CD4-positive, alpha-beta memory T cell (primary cell): ENCODE data around the gene PTPN18. TPM values are rescaled to one million over a fixed set of nuclear protein-coding genes. Genes with fewer than 3 reads are reported as not detected.

Source experiments
- CTCF ChIA-PET: fragments of 350-600 bp; sonication (Branson Sonifier 250); formaldehyde crosslinking; loops from one replicate; lab custom pipeline; 2021; ENCODE audit warnings: inconsistent platforms; ENCODE audit not compliant: partially characterized antibody; lab: Charles Lee
- POLR2A ChIA-PET: fragments of 350-600 bp; sonication (Branson Sonifier 250); formaldehyde crosslinking; loops from one replicate; lab custom pipeline; 2021; ENCODE audit not compliant: partially characterized antibody; lab: Charles Lee
- DNase-seq, 5 donors: peaks; one replicate each; pipeline versions ENCODE4 v3.0.0 to v3.0.0-alpha.2; 2020 to 2022; ENCODE audit warnings: mixed read lengths in 1 of 5
- H3K27ac ChIP-seq: one replicate; pipeline ENCODE4 v1.7.0; 2013; ENCODE audit warnings: low read depth, low read length
- H3K27me3 ChIP-seq: 2 replicates; pipeline ENCODE4 v1.7.0; 2013; ENCODE audit warnings: mild to moderate bottlenecking, low read length, moderate library complexity; ENCODE audit not compliant: insufficient read depth
- H3K36me3 ChIP-seq: 2 replicates; pipeline ENCODE4 v1.7.0; 2013; ENCODE audit warnings: mild to moderate bottlenecking, low read length, moderate library complexity; ENCODE audit not compliant: insufficient read depth
- H3K4me1 ChIP-seq: 2 replicates; pipeline ENCODE4 v1.7.0; 2013; ENCODE audit warnings: mild to moderate bottlenecking, low read length, moderate library complexity; ENCODE audit not compliant: insufficient read depth
- H3K4me3 ChIP-seq, 2 donors: one replicate each; pipeline ENCODE4 v1.7.0; 2013; ENCODE audit warnings: low read length in 2 of 2, mild to moderate bottlenecking in 1 of 2
- H3K9me3 ChIP-seq, 2 donors: one replicate each; pipeline ENCODE4 v1.7.0; 2013; ENCODE audit warnings: low read length in 2 of 2, control low read depth in 1 of 2; ENCODE audit not compliant: control insufficient read depth in 1 of 2
- H3K27ac Mint-ChIP-seq, 7 donors: one replicate each; pipeline ENCODE4 v1.8.0; 2020 to 2021; ENCODE audit warnings: mixed read lengths in 7 of 7, mild to moderate bottlenecking in 6 of 7, inconsistent platforms in 3 of 7, moderate library complexity in 3 of 7
- H3K27me3 Mint-ChIP-seq, 2 donors: one replicate each; pipeline ENCODE4 v1.8.0; 2020 to 2021; ENCODE audit warnings: mixed read lengths in 2 of 2
- H3K36me3 Mint-ChIP-seq, 2 donors: one replicate each; pipeline ENCODE4 v1.8.0; 2020 to 2021; ENCODE audit warnings: mixed read lengths in 2 of 2, inconsistent platforms in 1 of 2, mild to moderate bottlenecking in 1 of 2
- H3K4me1 Mint-ChIP-seq, 4 donors: one replicate each; pipeline ENCODE4 v1.8.0; 2020 to 2021; ENCODE audit warnings: mixed read lengths in 4 of 4, mild to moderate bottlenecking in 1 of 4
- H3K4me3 Mint-ChIP-seq, 8 donors: one replicate each; pipeline ENCODE4 v1.8.0; 2020 to 2021; ENCODE audit warnings: mixed read lengths in 8 of 8, mild to moderate bottlenecking in 7 of 8, moderate library complexity in 6 of 8, inconsistent platforms in 3 of 8
- H3K9me3 Mint-ChIP-seq, 8 donors: one replicate each; pipeline ENCODE4 v1.8.0; 2020 to 2021; ENCODE audit warnings: mixed read lengths in 8 of 8, mild to moderate bottlenecking in 5 of 8, inconsistent platforms in 3 of 8, moderate library complexity in 1 of 8
- intact Hi-C: fragments of 100-400 bp; cut with micrococcal nuclease; formaldehyde crosslinking; loops from one replicate; pipeline ENCODE4 v1.15.1; 2023
- polyA plus RNA-seq, 2 donors: library from polyadenylated mRNA; unstranded; fragments of 300-500 nt; fragmentation: Illumina TruSeq; gene quantifications; one replicate each; pipeline ENCODE4 v1.2.3, GENCODE V29; 2021
- total RNA-seq, 2 experiments: library from RNA; stranded (reverse); gene quantifications; one replicate each; pipeline ENCODE4 v1.2.3, GENCODE V29; 2021

Gene PTPN18
- total and polyA plus RNA-seq, 4 experiments from 2014 or later: 30.9 to 67.2 (median 60.5) TPM

- Mint-ChIP-seq H3K9me3 (no peaks in the 10 kb centered on the region), H3K27ac (peak overlapping the region in 2 of 7 donors; percentile 3 to 44), H3K36me3 (peaks cover 26 to 33% of the 10 kb centered on the region in 2 donors), H3K27me3 (no peaks in the 10 kb centered on the region), H3K4me3 (no peak overlapping the region), H3K4me1 (peaks cover 23 to 45% (median 29%) of the 10 kb centered on the region in 4 donors)
- no peak for DNase-seq
- Histone ChIP-seq H3K9me3 (no peaks in the 10 kb centered on the region), H3K27me3 (no peaks in the 10 kb centered on the region), H3K4me3 (no peak overlapping the region), H3K36me3 (no peaks in the 10 kb centered on the region), H3K4me1 (peaks cover 31% of the 10 kb centered on the region), H3K27ac (no peak overlapping the region)
- intact Hi-C loops: no loop called here
- POLR2A ChIA-PET: no interaction called here
- CTCF ChIA-PET: no interaction called here
These were observed 26.6 kb downstream of the PTPN18 start for GRCh38 chr2:130382313-130382917.

GRCh38 chr2:130385709-130386108, 29.9 kb downstream of the PTPN18 start:
- H3K4me1 Mint-ChIP-seq: peaks cover 4 to 19% (median 11%) of the 10 kb centered on the region in 4 donors
- Histone ChIP-seq H3K27me3 (no peaks in the 10 kb centered on the region), H3K9me3 (no peaks in the 10 kb centered on the region), H3K4me1 (peaks cover 5% of the 10 kb centered on the region), H3K27ac (no peak overlapping the region), H3K36me3 (no peaks in the 10 kb centered on the region), H3K4me3 (no peak overlapping the region)
- H3K4me3 Mint-ChIP-seq: no peak overlapping the region
- POLR2A ChIA-PET: no interaction called here
- H3K27ac Mint-ChIP-seq: peak overlapping the region in 1 of 7 donors; percentile 61
- intact Hi-C loops: no loop called here
- H3K9me3 Mint-ChIP-seq: no peaks in the 10 kb centered on the region
- DNase-seq: no peak
- CTCF ChIA-PET: interaction anchor here (1.2 kb wide), 1 partner anchor 13 kb away, joined by 5 read pairs; no protein-coding TSS in a partner anchor
- no peaks in the 10 kb centered on the region for H3K27me3 Mint-ChIP-seq
- H3K36me3 Mint-ChIP-seq: peaks cover 21 to 22% of the 10 kb centered on the region in 2 donors

DNA sequence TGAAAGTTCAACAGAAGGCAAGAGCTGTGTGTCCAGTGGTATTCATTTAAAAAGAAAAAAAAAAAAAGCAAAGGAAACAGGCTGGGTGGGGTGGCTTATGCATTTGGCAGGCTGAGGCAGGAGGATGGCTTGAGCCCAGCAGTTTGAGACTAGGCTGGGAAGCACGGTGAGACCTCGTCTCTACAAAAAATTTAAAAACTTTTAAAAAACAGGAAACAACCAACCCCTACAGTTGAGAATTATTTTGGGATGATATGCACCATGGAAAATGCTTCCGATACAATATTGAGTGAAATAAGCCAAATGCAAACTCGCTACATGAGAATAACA, 31.2 kb downstream of the PTPN18 start:
- Histone ChIP-seq H3K4me3 (no peak overlapping the region), H3K27ac (no peak overlapping the region), H3K36me3 (no peaks in the 10 kb centered on the region), H3K4me1 (peaks cover 8% of the 10 kb centered on the region), H3K9me3 (no peaks in the 10 kb centered on the region), H3K27me3 (no peaks in the 10 kb centered on the region)
- no peak for DNase-seq
- Mint-ChIP-seq H3K9me3 (no peaks in the 10 kb centered on the region), H3K4me3 (no peak overlapping the region), H3K27ac (no peak overlapping the region), H3K27me3 (peaks cover 0 to 3% of the 10 kb centered on the region in 2 donors), H3K4me1 (peaks cover 7 to 22% (median 14%) of the 10 kb centered on the region in 4 donors), H3K36me3 (peaks cover 11 to 14% of the 10 kb centered on the region in 2 donors)
- ChIA-PET POLR2A (interaction anchor here (1.0 kb wide), 1 partner anchor 45 kb away, joined by 3 read pairs; a partner anchor contains a TSS), CTCF (no interaction called here)
- intact Hi-C loops: no loop called here

DNA sequence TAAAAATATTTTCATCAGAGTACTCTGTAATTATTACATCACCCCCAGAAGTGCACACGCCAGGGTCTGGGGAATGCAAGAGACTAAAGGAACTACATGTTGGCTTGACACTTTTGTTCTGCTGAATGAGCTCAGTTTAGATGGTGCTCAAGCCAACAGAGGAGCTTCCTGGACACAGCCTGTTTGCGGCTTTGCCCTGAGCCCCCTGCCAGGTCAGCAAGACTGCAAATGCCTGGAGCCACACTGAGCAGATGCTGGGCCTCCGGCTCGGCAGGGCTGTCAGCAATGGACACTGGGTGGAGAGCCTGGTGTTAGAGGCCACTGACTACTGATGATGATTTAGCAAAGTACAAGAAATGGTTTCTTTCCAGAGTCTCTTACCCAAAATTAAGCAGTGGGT, 31.9 kb downstream of the PTPN18 start:
- POLR2A ChIA-PET: interaction anchor here (1.0 to 1.1 kb wide), 2 partner anchors 45 to 46 kb away, joined by 4 read pairs; partner anchors contain the start of gene IMP4
- Mint-ChIP-seq H3K9me3 (no peaks in the 10 kb centered on the region), H3K4me3 (no peak overlapping the region), H3K27ac (no peak overlapping the region), H3K4me1 (peaks cover 7 to 23% (median 14%) of the 10 kb centered on the region in 4 donors), H3K27me3 (peaks cover 0 to 3% of the 10 kb centered on the region in 2 donors), H3K36me3 (peaks cover 3 to 6% of the 10 kb centered on the region in 2 donors)
- Histone ChIP-seq H3K36me3 (no peaks in the 10 kb centered on the region), H3K27me3 (no peaks in the 10 kb centered on the region), H3K4me1 (peaks cover 8% of the 10 kb centered on the region), H3K4me3 (no peak overlapping the region), H3K9me3 (no peaks in the 10 kb centered on the region), H3K27ac (no peak overlapping the region)
- intact Hi-C loops: no loop called here
- CTCF ChIA-PET: no interaction called here
- no peak for DNase-seq

GRCh38 chr2:130388221-130388907, 32.5 kb downstream of the PTPN18 start:
- Mint-ChIP-seq H3K36me3 (peaks cover 0 to under 1% of the 10 kb centered on the region in 2 donors), H3K9me3 (no peaks in the 10 kb centered on the region), H3K27me3 (peaks cover 0 to 3% of the 10 kb centered on the region in 2 donors), H3K4me3 (no peak overlapping the region), H3K27ac (peak overlapping the region in 3 of 7 donors; percentile 32 to 54 (median 44)), H3K4me1 (peaks cover 7 to 23% (median 13%) of the 10 kb centered on the region in 4 donors)
- no peaks in the 10 kb centered on the region for H3K9me3 ChIP-seq
- POLR2A ChIA-PET: interaction anchor here (1.0 to 1.1 kb wide), 2 partner anchors 46 to 47 kb away, joined by 4 read pairs; partner anchors contain the start of gene IMP4
- H3K27ac ChIP-seq: no peak overlapping the region
- CTCF ChIA-PET: interaction anchor here (3.3 kb wide), 1 partner anchor 15 kb away, joined by 17 read pairs; no protein-coding TSS in a partner anchor
- DNase-seq: no peak
- intact Hi-C loops: no loop called here
- no peak overlapping the region for H3K4me3 ChIP-seq
- H3K4me1 ChIP-seq: peaks cover 8% of the 10 kb centered on the region
- no peaks in the 10 kb centered on the region for H3K27me3 ChIP-seq
- no peaks in the 10 kb centered on the region for H3K36me3 ChIP-seq

DNA sequence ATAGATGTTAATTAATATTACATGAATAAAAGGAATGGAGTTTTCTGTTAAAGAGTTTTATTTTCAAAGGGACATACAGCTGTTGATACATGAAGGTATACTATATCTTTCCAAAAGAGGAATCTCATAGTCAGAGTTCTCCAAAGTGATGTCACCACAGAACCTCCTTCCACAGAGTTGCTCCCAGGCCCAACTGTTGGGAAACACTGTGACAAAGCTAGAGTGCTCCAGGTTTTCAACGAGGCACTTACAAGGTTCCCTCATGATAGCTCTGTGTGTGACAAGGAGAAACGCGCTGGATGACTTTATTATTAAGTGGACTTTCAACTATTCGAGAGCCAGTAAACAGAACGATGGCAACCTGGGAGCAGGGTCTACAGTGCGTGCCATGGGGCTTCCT, 33.5 kb downstream of the PTPN18 start:
- Histone ChIP-seq H3K27ac (no peak overlapping the region), H3K9me3 (no peaks in the 10 kb centered on the region), H3K4me3 (no peak overlapping the region), H3K36me3 (no peaks in the 10 kb centered on the region), H3K27me3 (no peaks in the 10 kb centered on the region), H3K4me1 (peaks cover 8% of the 10 kb centered on the region)
- DNase-seq: no peak
- no peak overlapping the region for H3K4me3 Mint-ChIP-seq
- peaks cover 2 to 4% of the 10 kb centered on the region in 2 donors for H3K36me3 Mint-ChIP-seq
- CTCF ChIA-PET: interaction anchor here (1.1 to 3.3 kb wide), 2 partner anchors 16 to 73 kb away, joined by 3 to 17 read pairs; no protein-coding TSS in a partner anchor
- POLR2A ChIA-PET: interaction anchor here (1.2 to 2.8 kb wide), 2 partner anchors 13 to 47 kb away, joined by 3 to 22 read pairs; partner anchors contain the start of gene IMP4
- H3K27me3 Mint-ChIP-seq: peaks cover 2 to 6% of the 10 kb centered on the region in 2 donors
- H3K4me1 Mint-ChIP-seq: peaks cover 7 to 23% (median 13%) of the 10 kb centered on the region in 4 donors
- intact Hi-C loops: no loop called here
- no peaks in the 10 kb centered on the region for H3K9me3 Mint-ChIP-seq
- no peak overlapping the region for H3K27ac Mint-ChIP-seq

DNA sequence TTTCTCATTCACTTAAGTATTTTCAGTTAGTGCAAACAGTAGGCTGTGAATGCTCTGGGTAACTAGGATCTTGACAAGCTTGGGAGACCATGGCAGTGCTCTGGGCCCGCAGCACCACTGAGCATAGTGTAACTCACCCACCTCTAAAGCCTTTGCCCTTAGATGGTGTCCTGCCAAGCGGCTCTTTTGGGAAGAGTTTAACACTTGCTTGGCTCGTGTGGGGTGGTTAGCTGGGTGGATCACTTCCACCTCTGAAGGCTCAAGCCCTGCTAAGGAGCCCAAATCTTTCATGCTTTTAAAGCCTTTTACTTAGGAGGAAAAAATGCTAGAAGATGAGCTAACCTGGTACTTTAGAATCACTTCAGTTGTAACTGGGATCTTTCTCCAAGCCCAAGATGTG, 33.9 kb downstream of the PTPN18 start:
- H3K27ac ChIP-seq: no peak overlapping the region
- intact Hi-C loops: no loop called here
- DNase-seq: no peak
- no peaks in the 10 kb centered on the region for H3K27me3 ChIP-seq
- H3K4me3 Mint-ChIP-seq: peak overlapping the region in 6 of 8 donors; percentile 17 to 67 (median 30)
- H3K4me1 Mint-ChIP-seq: peaks cover 7 to 23% (median 13%) of the 10 kb centered on the region in 4 donors
- H3K27me3 Mint-ChIP-seq: peaks cover 2 to 6% of the 10 kb centered on the region in 2 donors
- H3K4me1 ChIP-seq: peaks cover 8% of the 10 kb centered on the region
- no peaks in the 10 kb centered on the region for H3K9me3 Mint-ChIP-seq
- no peak overlapping the region for H3K4me3 ChIP-seq
- H3K36me3 ChIP-seq: no peaks in the 10 kb centered on the region
- H3K27ac Mint-ChIP-seq: peak overlapping the region in 2 of 7 donors; percentile 36 to 62
- H3K9me3 ChIP-seq: no peaks in the 10 kb centered on the region
- peaks cover 2 to 4% of the 10 kb centered on the region in 2 donors for H3K36me3 Mint-ChIP-seq
- ChIA-PET POLR2A (interaction anchor here (1.2 to 2.8 kb wide), 2 partner anchors 14 to 47 kb away, joined by 3 to 22 read pairs; partner anchors contain the start of gene IMP4), CTCF (interaction anchor here (1.1 to 3.3 kb wide), 2 partner anchors 16 to 73 kb away, joined by 3 to 17 read pairs; no protein-coding TSS in a partner anchor)
